HepG2 (cell line): Measurements from ENCODE around the gene KLB.

ENCODE experiments used
- BORCS8-MEF2B ChIP-seq: sonication (generic); formaldehyde crosslinking; IDR thresholded peaks from 2 replicates; pipeline ENCODE4 v1.8.0; 2022; ENCODE audit warnings: mild to moderate bottlenecking, missing genetic modification reagents
- CTCF ChIP-seq: sonication (generic); formaldehyde crosslinking; IDR thresholded peaks from 2 replicates; pipeline ENCODE4 v1.5.0; 2020; ENCODE audit warnings: mild to moderate bottlenecking, missing genetic modification reagents, moderate library complexity
- FOXK2 ChIP-seq: fragments of 450-650 bp; IDR thresholded peaks from 2 replicates; pipeline ENCODE4 v1.6.1; 2016
- POGZ ChIP-seq: sonication (generic); formaldehyde crosslinking; IDR thresholded peaks from 2 replicates; pipeline ENCODE4 v1.4.0; 2020; ENCODE audit warnings: mild to moderate bottlenecking, missing genetic modification reagents
- SMC3 ChIP-seq: IDR thresholded peaks from 2 replicates; pipeline ENCODE4 v1.6.1; 2011; ENCODE audit warnings: low read length, improper control_type of control experiment
- ZBTB1 ChIP-seq: sonication (generic); formaldehyde crosslinking; IDR thresholded peaks from 2 replicates; pipeline ENCODE4 v1.4.0; 2020; ENCODE audit warnings: missing genetic modification reagents, borderline replicate concordance
- ZNF263 ChIP-seq: sonication (generic); formaldehyde crosslinking; IDR thresholded peaks from 2 replicates; pipeline ENCODE4 v1.4.0; 2020; ENCODE audit warnings: missing genetic modification reagents

- TF ChIP-seq FOXK2 (no peak), POGZ (no peak), ZBTB1 (CRISPR knock-in tag) (no peak), CTCF (CRISPR knock-in tag) (no peak), BORCS8-MEF2B (CRISPR knock-in tag) (no peak), SMC3 (no peak), ZNF263 (CRISPR knock-in tag) (no peak)
Measured at GRCh38 chr4:39455486-39455885, 48.8 kb downstream of the KLB start.
